K562 (cell line): ENCODE results near the gene ARHGEF17. TPM values are rescaled to one million over a fixed set of nuclear protein-coding genes. Genes with fewer than 3 reads are reported as not detected.

Experiments used
- CEBPB ChIP-seq: fragments of 450-650 bp; IDR thresholded peaks from 2 replicates; pipeline ENCODE4 v1.6.1; 2016; ENCODE audit warnings: missing genetic modification characterization, missing compliant biosample characterization
- CSDE1 ChIP-seq, 2 experiments: fragments of 450-650 bp; IDR thresholded peaks; 2 replicates each; pipeline ENCODE4 v1.6.1; 2016; ENCODE audit warnings: mild to moderate bottlenecking in 1 of 2
- EGR1 ChIP-seq: fragments of 450-650 bp; conservative IDR thresholded peaks from 2 replicates; pipeline ENCODE4 v1.6.1; 2017; ENCODE audit warnings: mild to moderate bottlenecking
- HMBOX1 ChIP-seq: sonication (generic); IDR thresholded peaks from 2 replicates; pipeline ENCODE4 v1.6.1; 2016
- MAZ ChIP-seq, 2 experiments: fragments of 450-650 bp in 1 of 2; sonication (generic) in 1 of 2; formaldehyde crosslinking; IDR thresholded peaks in 1 of 2; conservative IDR thresholded peaks in 1 of 2; 2 replicates each; pipeline versions ENCODE4 v1.4.0 to v1.5.0; 2020; ENCODE audit warnings: mild to moderate bottlenecking in 1 of 2, missing genetic modification reagents in 1 of 2
- MBD1 ChIP-seq: fragments of 250-450 bp; sonication (Bioruptor Pico); IDR thresholded peaks from 2 replicates; pipeline ENCODE4 v1.8.0; 2022; ENCODE audit warnings: inconsistent platforms
- NFE2L1 ChIP-seq: fragments of 450-650 bp; IDR thresholded peaks from 2 replicates; pipeline ENCODE4 v1.6.1; 2016; ENCODE audit warnings: missing genetic modification characterization, low read depth, mild to moderate bottlenecking, missing compliant biosample characterization, moderate library complexity, borderline replicate concordance
- PHF21A ChIP-seq: fragments of 450-650 bp; IDR thresholded peaks from 2 replicates; pipeline ENCODE4 v1.6.1; 2017; ENCODE audit warnings: low read depth, borderline replicate concordance
- POU5F1 ChIP-seq: fragments of 150-350 bp; IDR thresholded peaks from 2 replicates; pipeline ENCODE4 v1.6.1; 2014; ENCODE audit warnings: borderline replicate concordance, low read length, low read depth, mild to moderate bottlenecking; ENCODE audit not compliant: partially characterized antibody
- SMARCB1 ChIP-seq: IDR thresholded peaks from 2 replicates; pipeline ENCODE4 v1.6.1; 2011; ENCODE audit warnings: improper control_type of control experiment, low read depth; ENCODE audit not compliant: insufficient read length
- TAF7 ChIP-seq: fragments of 450-650 bp; IDR thresholded peaks from 2 replicates; pipeline ENCODE4 v1.6.1; 2016; ENCODE audit warnings: missing genetic modification characterization, missing compliant biosample characterization
- TRIM24 ChIP-seq, 2 experiments: fragments of 450-650 bp; IDR thresholded peaks; 2 replicates each; pipeline ENCODE4 v1.6.1; 2016
- ZKSCAN3 ChIP-seq: fragments of 250-450 bp; sonication (Bioruptor Pico); IDR thresholded peaks from 2 replicates; pipeline ENCODE4 v1.4.0; 2020
- ZNF354B ChIP-seq: fragments of 250-450 bp; sonication (Bioruptor Pico); IDR thresholded peaks from 2 replicates; pipeline ENCODE4 v1.4.0; 2020
- polyA plus RNA-seq, 8 experiments: library from polyadenylated mRNA; depleted of rRNA in 4 of 8; stranded (reverse) in 5 of 8; unstranded in 3 of 8; fragments of >200 nt; fragmentation: Nextera tagmentation in 2 of 8; fragmentation: Illumina TruSeq in 1 of 8; extraction: Ambion mirVana in 2 of 8; extraction: Trizol in 1 of 8; gene quantifications; 2 replicates each; pipeline versions ENCODE4 v1.2.1 to v1.2.3, GENCODE V29; 2011 to 2014; ENCODE audit warnings: inconsistent platforms in 1 of 8, missing spikeins in 1 of 8
- total RNA-seq, 7 experiments: library from RNA; depleted of rRNA in 6 of 7; stranded (reverse); fragments of >200 nt in 6 of 7; fragmentation: Illumina TruSeq in 2 of 7; extraction: Trizol in 2 of 7; gene quantifications; 2 replicates each; pipeline versions ENCODE4 v1.2.1 to v1.2.3, GENCODE V29; 2011 to 2021; ENCODE audit warnings: low replicate concordance in 1 of 7
- TF ChIP-seq, protein P1 (sequence below): sonication (generic); formaldehyde crosslinking; IDR thresholded peaks from 2 replicates; pipeline ENCODE4 v1.8.1; 2023; ENCODE audit warnings: mild to moderate bottlenecking, missing genetic modification reagents, moderate library complexity
- TF ChIP-seq, protein P2 (sequence below): sonication (generic); formaldehyde crosslinking; IDR thresholded peaks from 2 replicates; pipeline ENCODE4 v1.8.1; 2023; ENCODE audit warnings: mild to moderate bottlenecking, missing genetic modification reagents
- TF ChIP-seq, protein P3 (sequence below): fragments of 450-650 bp; IDR thresholded peaks from 2 replicates; pipeline ENCODE4 v1.7.1; 2018; ENCODE audit warnings: mild to moderate bottlenecking, low read depth; ENCODE audit not compliant: partially characterized antibody

ARHGEF17 gene
- total and polyA plus RNA-seq, 9 of the 15 experiments (the other 6 are each of a cell fraction or from before 2014, with no cell fraction given), result 0.04 to 0.68 (median 0.10) TPM; not detected in 2

DNA sequence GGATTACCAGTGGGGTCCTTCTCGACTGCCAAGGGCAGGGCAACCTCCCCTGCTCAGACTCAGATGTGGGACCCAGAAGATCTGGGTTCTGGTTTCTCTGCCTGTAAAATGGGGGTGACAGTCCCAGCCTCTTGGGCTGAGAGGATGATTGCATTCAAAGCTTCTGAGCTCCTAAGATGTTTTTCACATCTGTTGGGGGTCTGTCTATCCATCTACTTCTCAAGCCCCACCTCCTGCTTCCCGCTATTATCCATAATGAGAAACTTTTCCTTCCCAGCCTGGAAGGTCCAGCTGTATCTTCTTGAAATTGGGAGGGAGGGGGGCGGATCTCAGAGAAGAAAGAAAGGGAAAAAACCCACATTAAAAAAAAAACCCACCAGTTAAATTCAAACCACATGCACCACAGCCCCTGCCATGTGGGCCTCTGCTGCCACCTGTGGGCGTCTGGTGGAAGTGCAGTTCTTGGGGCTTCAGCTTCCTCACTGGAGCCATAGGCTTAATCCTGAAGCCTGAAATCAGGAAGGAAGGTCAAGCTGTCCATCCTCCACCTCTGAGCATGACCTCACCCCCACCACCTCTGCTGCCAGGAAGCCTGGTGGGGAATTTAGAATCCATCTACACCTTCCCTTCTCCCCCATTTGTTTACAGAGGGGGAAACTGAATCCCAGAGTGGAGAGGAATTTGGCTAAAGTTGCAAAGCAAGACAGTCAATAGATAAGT is 27.3 kb downstream of the ARHGEF17 start (continued):
- no peak for TF ChIP-seq MBD1 (CRISPR knock-in tag)
- TF ChIP-seq TRIM24 (IDR thresholded peaks at IDR 0.05), result no peak
- no peak for TF ChIP-seq POU5F1
- TF ChIP-seq HMBOX1, result no peak
- no peak for TF ChIP-seq SMARCB1
- TF ChIP-seq, protein P1, sequence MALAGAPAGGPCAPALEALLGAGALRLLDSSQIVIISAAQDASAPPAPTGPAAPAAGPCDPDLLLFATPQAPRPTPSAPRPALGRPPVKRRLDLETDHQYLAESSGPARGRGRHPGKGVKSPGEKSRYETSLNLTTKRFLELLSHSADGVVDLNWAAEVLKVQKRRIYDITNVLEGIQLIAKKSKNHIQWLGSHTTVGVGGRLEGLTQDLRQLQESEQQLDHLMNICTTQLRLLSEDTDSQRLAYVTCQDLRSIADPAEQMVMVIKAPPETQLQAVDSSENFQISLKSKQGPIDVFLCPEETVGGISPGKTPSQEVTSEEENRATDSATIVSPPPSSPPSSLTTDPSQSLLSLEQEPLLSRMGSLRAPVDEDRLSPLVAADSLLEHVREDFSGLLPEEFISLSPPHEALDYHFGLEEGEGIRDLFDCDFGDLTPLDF (CRISPR knock-in tag), result no peak
- TF ChIP-seq, protein P2, sequence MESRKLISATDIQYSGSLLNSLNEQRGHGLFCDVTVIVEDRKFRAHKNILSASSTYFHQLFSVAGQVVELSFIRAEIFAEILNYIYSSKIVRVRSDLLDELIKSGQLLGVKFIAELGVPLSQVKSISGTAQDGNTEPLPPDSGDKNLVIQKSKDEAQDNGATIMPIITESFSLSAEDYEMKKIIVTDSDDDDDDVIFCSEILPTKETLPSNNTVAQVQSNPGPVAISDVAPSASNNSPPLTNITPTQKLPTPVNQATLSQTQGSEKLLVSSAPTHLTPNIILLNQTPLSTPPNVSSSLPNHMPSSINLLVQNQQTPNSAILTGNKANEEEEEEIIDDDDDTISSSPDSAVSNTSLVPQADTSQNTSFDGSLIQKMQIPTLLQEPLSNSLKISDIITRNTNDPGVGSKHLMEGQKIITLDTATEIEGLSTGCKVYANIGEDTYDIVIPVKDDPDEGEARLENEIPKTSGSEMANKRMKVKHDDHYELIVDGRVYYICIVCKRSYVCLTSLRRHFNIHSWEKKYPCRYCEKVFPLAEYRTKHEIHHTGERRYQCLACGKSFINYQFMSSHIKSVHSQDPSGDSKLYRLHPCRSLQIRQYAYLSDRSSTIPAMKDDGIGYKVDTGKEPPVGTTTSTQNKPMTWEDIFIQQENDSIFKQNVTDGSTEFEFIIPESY (CRISPR knock-in tag), result no peak
- TF ChIP-seq CSDE1 (IDR thresholded peaks at IDR 0.05), result no peak
- no peak for TF ChIP-seq ZKSCAN3
- no peak for TF ChIP-seq NFE2L1 (tag)
- TF ChIP-seq, protein P3, sequence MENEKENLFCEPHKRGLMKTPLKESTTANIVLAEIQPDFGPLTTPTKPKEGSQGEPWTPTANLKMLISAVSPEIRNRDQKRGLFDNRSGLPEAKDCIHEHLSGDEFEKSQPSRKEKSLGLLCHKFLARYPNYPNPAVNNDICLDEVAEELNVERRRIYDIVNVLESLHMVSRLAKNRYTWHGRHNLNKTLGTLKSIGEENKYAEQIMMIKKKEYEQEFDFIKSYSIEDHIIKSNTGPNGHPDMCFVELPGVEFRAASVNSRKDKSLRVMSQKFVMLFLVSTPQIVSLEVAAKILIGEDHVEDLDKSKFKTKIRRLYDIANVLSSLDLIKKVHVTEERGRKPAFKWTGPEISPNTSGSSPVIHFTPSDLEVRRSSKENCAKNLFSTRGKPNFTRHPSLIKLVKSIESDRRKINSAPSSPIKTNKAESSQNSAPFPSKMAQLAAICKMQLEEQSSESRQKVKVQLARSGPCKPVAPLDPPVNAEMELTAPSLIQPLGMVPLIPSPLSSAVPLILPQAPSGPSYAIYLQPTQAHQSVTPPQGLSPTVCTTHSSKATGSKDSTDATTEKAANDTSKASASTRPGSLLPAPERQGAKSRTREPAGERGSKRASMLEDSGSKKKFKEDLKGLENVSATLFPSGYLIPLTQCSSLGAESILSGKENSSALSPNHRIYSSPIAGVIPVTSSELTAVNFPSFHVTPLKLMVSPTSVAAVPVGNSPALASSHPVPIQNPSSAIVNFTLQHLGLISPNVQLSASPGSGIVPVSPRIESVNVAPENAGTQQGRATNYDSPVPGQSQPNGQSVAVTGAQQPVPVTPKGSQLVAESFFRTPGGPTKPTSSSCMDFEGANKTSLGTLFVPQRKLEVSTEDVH, result no peak
- TF ChIP-seq EGR1, result no peak
- TF ChIP-seq CEBPB, result no peak
- peak in 1 of 2 experiments; percentile 49; a peak in 1 of 4 replicates for TF ChIP-seq MAZ (CRISPR knock-in tag; conservative IDR thresholded peaks at IDR 0.05 in 1 of 2, IDR thresholded peaks at IDR 0.05 in 1 of 2)
- no peak for TF ChIP-seq TAF7 (tag)
- no peak for TF ChIP-seq ZNF354B (CRISPR knock-in tag)
- TF ChIP-seq PHF21A, result no peak
